LNCaP clone FGC (cell line): ENCODE data around the gene GRIA3.

Experiments used
- DNase-seq: peaks from one replicate; pipeline ENCODE4 v3.0.0-alpha.2; 2011; ENCODE audit warnings: low read depth
- H3K4me3 ChIP-seq: 2 replicates; pipeline ENCODE4 v1.5.1; 2011; ENCODE audit warnings: mild to moderate bottlenecking, low read depth, low read length, control low read depth
- CTCF ChIP-seq: IDR thresholded peaks from 2 replicates; pipeline ENCODE4 v1.5.1; 2012; ENCODE audit warnings: mild to moderate bottlenecking; ENCODE audit not compliant: control insufficient read depth, insufficient read depth; ENCODE audit errors: extremely low read depth

Gene GRIA3

GRCh38 chrX:123159403-123159802, 24.7 kb upstream of the GRIA3 start:
- no peak for DNase-seq
- no peak for TF ChIP-seq CTCF
- no peak overlapping the region for H3K4me3 ChIP-seq

- TF ChIP-seq CTCF = no peak
- DNase-seq = no peak
- no peak overlapping the region for H3K4me3 ChIP-seq
These were observed 16.5 kb upstream of the GRIA3 start for GRCh38 chrX:123167621-123168020.

- no peak for DNase-seq
- H3K4me3 ChIP-seq = no peak overlapping the region
- no peak for TF ChIP-seq CTCF
These were observed 14.7 kb upstream of the GRIA3 start for GRCh38 chrX:123169247-123169901.

- H3K4me3 ChIP-seq = no peak overlapping the region
- TF ChIP-seq CTCF = no peak
- DNase-seq = no peak
These were observed 13.5 kb upstream of the GRIA3 start for GRCh38 chrX:123170546-123170945.

- H3K4me3 ChIP-seq = no peak overlapping the region
- DNase-seq = no peak
These were observed 12.3 kb upstream of the GRIA3 start for GRCh38 chrX:123171781-123172180.

GRCh38 chrX:123172869-123173268, 11.2 kb upstream of the GRIA3 start:
- TF ChIP-seq CTCF = no peak
- DNase-seq = no peak
- H3K4me3 ChIP-seq = no peak overlapping the region

More at GRCh38 chrX:123171781-123172180, 12.3 kb upstream of the GRIA3 start:
- no peak for TF ChIP-seq CTCF

GRCh38 chrX:123173833-123174232, 10.2 kb upstream of the GRIA3 start:
- peak; percentile 37 for DNase-seq
- no peak overlapping the region for H3K4me3 ChIP-seq
- peak; percentile 30; the same call in 1 of the 2 replicates for TF ChIP-seq CTCF
